D341Med (cell line): ENCODE measurements around the gene NAALADL2.
"Not testable (repeated sequence)": the region's sequence is repeated elsewhere in the genome, so short reads cannot be mapped to it uniquely, and the experiment has no call there.

Source experiments
- DNase-seq: peaks from one replicate; pipeline ENCODE4 v3.0.0; 2012; ENCODE audit warnings: low spot score

NAALADL2 gene

DNA sequence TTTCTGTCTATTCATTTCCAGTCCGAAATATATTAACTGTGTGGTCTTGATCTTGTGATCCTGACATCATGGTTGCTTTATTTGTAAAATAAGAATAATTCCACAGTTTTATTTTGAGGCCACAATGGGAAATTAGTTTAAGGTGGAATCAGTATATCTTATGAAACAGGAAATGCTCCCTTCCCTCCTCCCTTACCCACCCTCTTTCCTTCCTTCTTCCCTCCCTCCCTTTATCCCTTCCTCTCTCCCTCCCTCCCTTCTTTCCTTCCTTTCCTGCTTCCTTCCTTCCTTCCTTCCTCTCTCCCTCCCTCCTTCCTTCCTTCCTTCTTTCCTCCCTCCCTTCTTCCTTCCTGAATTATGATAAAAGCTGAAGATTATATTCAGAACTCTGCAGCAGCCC is 452.3 kb downstream of the NAALADL2 start:
- no peak for DNase-seq

DNA sequence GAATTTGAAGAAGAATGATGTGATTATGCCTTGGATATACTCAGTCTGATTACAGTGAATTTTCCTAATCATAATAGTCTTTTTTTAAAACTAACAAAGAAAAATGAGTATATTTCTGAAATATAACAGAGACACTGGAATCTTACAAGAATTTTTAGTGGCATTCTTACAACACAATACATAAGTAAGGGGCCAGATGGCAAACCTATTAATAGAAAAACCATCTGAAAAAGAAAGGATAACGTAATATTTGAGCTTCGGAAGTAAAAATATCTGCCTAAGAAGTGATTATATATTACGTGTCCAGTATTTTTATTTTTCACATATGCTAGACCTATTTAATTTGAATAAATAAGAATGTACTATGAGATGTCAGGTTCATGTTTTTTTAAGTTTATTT is 452.8 kb downstream of the NAALADL2 start:
- no peak for DNase-seq

DNA sequence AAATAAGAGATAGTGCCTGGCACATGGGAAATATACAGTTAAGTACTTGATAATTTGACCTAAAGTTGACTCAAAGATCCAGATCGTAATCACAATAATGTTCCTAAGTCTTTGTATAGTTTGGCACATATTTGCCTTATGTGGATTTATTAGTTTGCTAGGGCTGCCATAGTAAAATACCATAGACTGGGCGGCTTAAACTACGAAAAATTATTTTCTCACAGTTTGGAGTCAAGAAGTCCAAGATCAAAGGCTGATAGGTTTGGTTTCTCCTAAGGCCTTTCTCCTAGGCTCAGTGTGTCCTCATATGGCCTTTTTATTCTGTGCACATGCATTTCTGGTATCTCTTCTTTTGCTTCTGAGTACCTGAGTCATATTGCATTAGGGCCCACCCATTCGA is 453.7 kb downstream of the NAALADL2 start:
- no peak for DNase-seq

DNA sequence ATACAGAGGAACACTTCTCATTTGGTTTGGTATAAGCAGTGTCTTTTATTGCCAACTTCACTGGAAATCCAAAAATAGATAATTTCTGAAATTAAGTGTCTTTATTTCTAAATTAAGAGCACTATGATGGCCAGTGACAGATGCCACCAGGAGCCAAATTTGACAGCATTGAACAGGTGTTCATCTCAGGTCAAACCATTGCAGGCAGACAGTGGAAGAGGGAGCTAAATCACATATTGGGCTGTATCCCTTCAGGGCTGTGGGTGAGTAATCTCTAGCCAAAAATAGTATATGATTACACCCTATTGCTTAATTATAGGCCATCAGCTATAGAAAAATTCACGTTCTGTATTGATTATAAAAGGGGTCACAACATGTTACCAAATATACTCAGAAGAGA is 457.7 kb downstream of the NAALADL2 start:
- DNase-seq = no peak

DNA sequence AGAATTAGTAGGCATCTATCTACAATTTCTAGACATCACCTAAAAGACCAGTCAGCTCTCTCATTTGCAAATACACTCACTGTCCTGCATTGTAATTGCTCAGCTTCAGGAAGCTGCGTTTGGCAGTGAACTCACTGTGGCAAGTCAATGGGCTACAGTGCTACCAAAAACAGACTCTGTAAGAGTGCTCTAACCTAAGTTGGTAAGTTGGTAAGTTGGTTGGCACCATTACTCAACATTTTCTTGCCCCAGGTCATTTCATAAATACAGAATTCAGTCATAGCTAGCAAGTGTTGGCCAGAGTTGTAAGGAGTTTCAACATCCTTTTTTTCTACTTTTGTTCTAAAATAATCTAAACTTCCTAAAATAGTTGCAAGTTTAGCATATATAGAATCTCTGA is 466.3 kb downstream of the NAALADL2 start:
- DNase-seq = no peak

DNA sequence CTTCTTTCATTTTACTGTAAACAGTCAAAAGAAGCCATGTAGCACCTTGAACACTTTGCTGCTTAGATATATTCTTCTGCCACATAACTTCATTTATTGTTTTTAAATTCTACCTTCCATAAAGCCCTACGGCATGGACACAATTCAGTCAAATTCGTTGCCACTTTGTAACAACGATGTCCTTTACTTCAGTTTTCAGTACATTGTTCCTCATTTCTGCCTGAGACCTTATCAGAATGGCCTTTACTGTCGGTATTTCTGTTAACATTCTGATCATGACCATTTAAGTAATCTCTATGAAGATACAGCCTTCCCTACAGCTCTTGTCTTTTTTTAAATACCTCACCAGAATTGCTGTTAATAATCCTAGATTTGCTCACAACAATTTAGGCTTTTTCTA is 466.9 kb downstream of the NAALADL2 start:
- DNase-seq = no peak

DNA sequence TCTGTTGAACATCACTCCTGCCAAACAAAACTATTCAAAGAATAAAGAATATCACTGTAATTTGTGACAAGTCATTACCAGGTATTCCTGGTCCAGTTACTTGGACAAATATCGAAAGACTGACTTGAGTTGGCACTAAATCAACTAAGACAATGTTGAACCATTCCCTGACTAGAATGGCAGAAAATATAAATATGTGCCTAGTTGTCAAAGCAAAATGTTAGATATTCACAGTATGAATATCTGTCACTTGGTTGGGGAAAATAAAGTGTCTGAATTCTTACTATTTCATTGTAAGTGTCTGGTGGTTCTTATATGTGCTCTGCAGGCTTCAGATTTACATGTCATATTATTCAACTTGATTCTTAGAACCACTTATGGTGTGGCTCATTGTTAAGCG is 470.2 kb downstream of the NAALADL2 start:
- DNase-seq = no peak

DNA sequence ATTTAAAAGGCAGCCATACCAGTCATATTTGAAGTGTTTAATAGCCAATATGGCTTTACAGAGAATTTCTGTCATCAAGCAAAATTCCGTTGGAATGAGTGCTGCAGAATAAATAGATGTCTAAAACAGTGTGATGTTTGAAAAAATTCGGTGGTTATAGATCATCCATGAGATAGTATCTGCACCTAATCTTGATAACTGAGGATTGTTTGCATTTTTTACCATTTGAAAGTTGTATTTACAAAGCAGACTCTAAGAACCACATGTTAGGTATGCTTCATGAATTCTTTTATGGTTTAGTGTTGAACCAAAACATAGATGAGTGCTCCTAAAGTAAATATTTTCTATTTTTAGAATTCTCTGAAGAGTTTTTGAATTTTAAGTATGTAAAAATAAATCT is 476.1 kb downstream of the NAALADL2 start:
- DNase-seq = no peak

DNA sequence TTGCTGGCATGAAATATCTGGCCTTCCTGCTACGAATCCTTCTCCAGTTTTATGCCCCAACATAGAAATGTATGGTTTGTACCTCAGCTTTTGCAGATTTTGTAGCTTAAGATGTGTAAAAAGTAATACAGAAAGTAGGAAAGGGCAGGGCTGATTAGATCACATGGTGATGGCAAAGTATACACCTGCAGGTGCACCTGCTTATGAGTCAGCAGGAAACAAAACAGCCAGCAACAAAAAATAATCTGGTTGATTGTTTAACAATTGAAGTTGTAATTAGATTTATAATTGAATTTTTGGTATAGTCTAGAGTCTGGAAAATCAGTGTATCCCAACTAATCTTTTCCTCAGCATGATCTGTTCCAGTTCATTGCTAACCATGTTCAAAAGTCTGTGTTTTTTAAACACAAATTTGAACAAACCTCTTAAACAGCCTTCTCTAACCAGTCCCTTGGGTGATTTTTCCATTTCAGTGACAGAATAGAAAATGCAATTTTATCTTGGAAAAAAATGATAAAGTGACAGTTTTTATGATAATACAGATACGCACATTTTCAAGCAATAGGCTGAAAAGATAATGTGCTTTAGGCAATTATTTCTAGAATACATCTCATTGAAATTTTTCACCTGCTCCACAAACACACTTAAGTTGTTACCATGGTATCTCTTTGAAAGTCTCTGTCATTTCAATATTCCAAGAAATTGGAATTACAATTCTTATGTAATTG is 477.4 kb downstream of the NAALADL2 start:
- DNase-seq = no peak

DNA sequence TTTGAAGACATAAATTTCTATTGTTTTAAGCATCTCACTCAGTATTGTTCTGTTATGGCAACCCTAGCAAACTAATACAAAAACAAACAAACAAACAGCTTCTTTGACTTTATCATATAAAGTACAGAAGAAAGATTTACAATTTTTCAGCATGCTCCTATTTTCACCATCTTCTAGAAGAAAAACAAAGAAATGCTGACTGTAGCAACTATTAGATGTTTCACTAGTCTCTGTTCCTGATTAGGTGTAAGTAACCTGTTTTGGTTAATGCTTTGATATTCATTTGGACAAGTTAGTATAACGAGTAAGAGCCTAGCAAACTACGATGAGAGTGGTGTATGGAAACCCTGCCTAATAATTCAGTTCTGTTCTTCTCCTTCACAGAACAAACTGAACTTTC is 478.5 kb downstream of the NAALADL2 start:
- DNase-seq = no peak

DNA sequence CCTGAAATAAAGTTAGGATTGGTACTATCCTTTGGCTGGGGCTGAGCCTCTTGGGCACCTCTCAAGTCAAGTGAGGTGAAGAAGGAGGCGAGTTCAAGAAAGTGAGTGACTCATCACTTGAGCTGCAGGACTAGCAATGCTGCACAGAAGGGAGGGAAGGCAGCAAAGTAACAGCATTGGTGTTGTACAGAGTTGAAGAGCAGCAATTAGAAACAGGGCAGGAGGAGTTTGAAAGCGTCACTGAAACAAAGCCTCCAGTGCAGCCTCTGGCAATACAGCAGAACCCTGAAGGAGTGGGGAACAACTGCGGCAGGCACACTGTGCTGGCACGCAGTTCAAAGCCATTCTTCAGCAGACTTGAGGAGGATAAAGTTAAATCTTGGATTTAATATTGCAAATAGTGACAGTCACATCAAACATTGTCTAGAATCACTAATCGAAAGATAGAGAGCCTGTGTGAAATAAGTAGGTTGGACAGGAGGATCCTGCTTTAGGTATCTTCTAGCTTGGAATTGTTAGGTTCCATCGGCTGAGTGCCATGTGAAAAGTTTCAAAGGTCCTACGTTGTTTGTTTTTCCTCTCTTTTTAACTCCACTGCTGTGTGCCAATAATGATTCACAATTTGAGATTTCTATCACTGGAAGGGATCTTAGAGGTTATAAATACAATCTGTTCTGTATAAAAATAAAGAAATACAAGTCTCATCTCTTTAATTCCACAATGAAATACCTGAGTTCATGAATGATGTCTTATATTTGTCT is 479.8 kb downstream of the NAALADL2 start:
- no peak for DNase-seq

DNA sequence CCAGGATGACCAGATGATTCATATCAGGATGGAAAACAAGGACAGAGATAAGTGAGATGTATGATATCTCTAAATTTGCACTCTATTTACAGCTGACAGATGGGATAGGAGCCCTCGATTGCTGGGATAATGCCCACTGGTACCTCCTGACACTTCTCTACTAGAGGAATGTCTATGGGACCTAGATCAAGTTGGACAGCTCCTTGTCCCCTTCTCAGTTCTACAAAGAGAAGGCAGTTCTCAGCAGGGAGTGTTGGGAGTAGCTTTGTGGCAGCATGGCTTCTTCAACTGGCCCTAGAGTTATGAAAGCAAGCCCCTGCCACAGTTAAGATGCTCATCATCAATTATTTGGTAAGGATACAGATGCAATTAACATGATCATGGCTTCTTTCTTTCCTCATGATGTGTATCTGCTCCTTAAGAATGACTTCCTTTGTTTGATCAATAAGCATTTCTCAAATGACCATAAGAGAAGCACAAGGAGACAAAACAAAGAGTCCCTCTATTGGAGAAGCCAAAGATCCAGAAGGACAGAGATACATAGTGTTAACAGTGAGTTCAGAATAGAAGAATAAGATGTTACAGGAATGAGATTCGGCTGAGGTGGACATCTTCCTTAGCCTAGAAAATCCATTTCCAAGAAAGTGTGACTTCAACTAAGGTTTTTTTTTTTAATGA is 481.3 kb downstream of the NAALADL2 start:
- DNase-seq = no peak

DNA sequence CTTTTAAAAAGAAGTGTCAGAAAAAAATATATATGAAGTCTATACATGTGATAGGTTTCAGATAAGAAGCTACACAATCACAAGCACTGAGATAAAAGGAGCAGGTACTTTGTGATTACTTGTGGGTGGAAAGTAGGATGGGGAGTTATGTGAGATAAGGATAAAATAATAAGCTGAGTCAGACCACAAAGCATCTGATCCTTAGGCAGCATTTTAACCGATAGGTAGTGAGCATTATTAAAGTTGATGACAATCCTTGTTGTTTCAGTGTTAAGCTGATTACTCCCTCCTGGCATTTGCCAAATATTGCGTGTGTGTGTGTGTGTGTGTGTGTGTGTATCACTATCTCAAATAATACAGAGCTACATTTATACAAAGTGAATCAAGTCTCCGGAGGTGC is 483.1 kb downstream of the NAALADL2 start:
- no peak for DNase-seq

DNA sequence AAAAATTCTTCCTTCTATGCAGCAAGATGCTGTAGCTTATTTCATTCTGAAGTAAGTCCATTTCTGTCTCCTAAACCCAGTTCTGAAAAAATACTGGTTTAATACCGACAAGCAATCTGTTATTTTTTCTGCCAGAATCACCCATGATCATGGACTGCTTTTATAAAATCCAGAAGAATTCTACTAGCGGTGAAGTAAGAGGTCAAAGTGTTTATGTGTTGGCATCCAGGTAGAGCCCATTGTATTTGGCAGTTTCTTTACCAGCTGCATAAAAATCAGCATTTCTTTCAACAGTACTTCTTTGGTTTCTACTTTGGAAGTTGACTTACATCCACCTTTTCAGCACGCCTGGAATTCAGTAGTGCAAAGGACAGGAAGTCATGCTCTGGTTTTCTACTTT is 484.8 kb downstream of the NAALADL2 start:
- no peak for DNase-seq

DNA sequence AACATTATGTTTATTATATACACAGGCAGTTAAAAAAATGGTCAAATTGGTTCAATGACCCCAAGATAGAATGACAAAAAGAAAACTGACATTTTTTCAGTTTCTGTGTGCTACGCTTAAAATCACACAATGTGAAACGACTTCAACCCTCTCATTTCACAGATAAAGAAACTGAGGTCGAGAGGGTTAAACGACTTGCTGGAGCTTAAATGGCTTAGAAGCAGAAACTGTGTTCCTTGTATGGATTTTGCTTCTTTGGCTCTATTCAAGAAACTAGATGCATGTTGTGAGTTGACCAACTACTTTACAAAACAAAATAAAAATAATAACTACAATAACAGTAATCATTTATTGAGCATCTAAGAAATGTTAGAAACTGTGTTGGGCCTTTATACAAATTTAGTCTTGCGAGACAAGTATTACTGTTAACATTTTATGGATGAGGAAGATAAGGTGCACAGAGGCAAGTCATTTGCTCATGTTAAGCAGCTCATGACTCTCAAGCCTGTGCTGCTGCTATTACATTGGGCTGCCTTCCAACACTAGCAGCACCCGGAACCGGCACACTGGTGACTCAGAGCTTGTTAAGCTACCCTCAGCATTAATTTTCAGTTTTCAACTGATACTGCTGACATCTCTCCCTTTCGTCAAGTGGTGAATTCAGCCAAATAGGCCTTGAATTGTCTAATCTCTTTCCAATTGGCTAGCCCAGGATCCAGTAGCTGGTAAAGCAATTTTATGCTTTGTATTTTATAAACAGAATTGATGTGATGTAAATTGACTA is 487.6 kb downstream of the NAALADL2 start:
- DNase-seq = no peak

DNA sequence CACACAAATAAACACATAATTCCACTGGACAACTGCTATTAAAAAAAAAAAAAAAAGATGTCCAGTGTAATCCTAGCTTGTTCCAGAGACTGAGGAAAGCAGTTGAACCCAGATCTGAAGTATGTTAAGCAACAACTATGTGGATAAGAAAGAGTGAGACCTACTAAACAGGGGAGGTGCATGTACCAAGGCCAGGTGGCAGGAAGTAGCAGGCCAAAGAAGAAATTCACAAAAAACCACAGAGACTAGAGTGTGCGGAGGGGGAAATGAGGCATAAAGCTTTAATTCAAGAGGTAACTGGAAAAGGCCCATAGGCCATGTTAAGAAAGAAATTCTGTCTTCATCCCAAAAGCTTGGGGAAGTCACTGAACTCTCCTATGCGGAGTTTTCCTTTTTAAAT is 490.0 kb downstream of the NAALADL2 start:
- no peak for DNase-seq

DNA sequence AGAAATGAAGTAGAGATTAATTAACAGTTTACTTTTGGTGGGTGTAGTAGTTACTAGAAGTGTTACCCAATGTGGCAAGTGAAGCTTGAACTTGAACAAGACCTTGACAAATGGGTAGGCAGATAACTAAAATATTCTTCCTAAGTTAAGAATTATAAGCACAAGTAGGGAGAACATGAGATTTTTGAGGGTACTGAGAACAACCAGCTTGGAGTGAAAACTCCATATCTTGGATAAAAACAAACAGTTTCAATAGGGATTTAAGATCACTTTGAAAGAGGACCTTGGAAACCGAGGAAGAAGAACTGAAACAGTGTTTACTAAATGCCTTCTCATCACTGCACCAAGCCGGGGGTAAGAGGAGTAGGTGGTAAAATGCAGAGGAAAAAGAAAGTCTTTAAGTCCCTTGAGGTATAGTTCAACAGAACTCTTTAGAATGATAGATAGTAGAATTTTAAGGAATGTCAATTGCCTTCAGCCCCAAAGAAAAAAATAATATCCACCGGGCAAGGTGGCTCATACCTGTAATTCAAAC is 496.7 kb downstream of the NAALADL2 start:
- no peak for DNase-seq

DNA sequence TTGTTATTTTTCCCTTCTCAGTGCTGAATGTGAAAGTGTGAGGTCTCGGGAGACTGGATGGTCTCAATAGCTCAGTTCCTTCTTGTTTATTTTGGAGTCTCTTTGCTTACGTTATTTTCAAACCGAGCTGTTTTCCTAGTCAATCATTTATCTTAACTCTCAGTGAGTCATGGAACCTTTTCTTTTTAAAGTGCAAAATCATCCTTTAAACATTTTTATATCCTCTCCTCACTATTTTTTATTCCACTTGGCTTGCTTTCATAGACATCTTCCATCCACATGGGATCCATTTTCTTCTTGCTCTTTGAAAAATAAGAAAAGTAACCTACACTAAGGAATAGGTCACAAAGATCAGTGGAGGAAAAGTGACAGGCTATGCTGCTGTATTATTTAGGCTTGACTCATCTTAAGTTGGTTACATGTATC is 497.8 kb downstream of the NAALADL2 start:
- DNase-seq = no peak

DNA sequence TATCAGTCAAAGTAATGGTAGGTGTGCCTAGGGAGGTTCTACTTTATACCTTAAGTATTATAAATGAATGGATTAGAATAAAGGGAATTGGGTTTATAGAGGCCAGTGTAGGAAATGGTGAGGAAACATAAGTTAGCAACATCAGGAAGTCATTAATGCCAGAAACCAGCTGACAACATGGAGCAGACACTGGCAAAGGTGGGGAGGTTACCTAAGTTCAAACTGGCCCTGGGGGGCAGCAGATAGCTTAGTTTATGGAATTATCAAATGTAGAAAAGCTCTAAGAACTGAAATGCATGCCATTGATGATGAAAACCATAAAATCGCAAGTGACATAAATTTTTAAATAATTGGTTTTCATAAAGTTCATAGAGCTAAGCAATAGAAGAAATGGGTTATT is 498.6 kb downstream of the NAALADL2 start:
- no peak for DNase-seq

DNA sequence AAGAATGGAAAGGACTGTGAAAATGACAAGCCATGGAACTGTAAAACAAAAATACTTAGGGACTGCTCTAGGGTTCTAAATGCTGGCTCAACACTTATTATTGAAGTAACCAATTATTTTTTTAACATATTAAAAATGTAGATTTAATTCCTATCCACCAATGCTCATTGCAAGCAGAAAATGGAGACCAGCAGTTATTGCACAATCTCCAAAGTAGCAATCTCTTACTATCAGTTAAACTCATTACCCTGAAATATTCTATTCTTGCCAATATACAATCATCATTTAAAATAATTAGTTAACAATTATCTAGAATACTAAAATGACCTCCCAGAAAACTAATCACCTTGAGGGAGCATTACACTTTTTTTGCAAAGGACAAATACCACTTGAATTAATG is 499.8 kb downstream of the NAALADL2 start:
- DNase-seq = no peak

DNA sequence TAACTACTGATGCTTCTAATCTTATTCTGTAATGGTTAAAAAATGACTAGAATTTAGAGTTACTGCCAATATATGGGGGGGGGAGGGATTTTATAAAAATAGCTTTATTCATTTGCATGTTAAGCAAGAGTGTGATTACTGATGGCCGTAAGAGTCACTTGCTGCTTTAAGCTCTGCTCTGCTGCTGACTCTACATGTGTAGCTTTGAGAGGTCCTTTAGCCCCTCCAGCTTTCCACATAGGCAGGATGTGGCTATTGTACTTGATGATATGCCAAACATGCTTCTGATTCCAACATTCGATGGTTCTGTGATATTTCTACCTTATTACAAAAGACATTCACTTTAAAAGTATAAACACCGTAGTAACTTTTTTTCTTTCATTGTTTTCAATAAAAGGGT is 511.3 kb downstream of the NAALADL2 start:
- not testable (repeated sequence) for DNase-seq

DNA sequence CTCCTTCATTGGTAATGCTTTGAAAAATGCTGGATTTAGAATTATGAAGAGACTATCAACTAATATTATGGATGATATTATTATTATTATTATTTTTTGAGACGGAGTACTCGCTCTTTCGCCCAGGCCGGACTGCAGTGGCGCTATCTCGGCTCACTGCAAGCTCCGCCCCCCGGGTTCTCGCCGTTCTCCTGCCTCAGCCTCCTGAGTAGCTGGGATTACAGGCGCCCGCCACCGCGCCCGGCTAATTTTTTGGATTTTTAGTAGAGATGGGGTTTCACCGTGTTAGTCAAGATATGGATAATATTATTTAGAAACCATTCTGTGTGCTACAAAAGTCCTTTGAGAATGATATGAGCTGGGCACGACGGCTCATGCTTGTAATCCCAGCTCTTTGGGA is 512.1 kb downstream of the NAALADL2 start:
- not testable (repeated sequence) for DNase-seq
